ENCODE data around the gene CAMK4. TPM values are rescaled to one million over a fixed set of nuclear protein-coding genes. Genes with fewer than 3 reads are reported as not detected.

CAMK4 gene
- total RNA-seq, 4 donors from 2014 or later, result 0.75 to 5.6 (median 4.7) TPM

- Histone ChIP-seq H3K4me3 (no peak overlapping the region), H3K36me3 (no peaks in the 10 kb centered on the region), H3K9me3 (no peaks in the 10 kb centered on the region), H3K27me3 (no peaks in the 10 kb centered on the region), H3K4me1 (no peaks in the 10 kb centered on the region), H3K27ac (no peak overlapping the region)
- TF ChIP-seq POLR2AphosphoS5 (IDR thresholded peaks at IDR 0.05) (no peak), EP300 (IDR thresholded peaks at IDR 0.05; ENCODE audit: low read depth) (no peak), POLR2A (IDR thresholded peaks at IDR 0.05) (no peak)
- TF ChIP-seq, protein P1, sequence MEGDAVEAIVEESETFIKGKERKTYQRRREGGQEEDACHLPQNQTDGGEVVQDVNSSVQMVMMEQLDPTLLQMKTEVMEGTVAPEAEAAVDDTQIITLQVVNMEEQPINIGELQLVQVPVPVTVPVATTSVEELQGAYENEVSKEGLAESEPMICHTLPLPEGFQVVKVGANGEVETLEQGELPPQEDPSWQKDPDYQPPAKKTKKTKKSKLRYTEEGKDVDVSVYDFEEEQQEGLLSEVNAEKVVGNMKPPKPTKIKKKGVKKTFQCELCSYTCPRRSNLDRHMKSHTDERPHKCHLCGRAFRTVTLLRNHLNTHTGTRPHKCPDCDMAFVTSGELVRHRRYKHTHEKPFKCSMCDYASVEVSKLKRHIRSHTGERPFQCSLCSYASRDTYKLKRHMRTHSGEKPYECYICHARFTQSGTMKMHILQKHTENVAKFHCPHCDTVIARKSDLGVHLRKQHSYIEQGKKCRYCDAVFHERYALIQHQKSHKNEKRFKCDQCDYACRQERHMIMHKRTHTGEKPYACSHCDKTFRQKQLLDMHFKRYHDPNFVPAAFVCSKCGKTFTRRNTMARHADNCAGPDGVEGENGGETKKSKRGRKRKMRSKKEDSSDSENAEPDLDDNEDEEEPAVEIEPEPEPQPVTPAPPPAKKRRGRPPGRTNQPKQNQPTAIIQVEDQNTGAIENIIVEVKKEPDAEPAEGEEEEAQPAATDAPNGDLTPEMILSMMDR (IDR thresholded peaks at IDR 0.05), result no peak
- intact Hi-C loops (cut with DNase I; ENCODE audit: low total_unique reads) (no loop called here), in situ Hi-C loops (cut with MboI; ENCODE audit: low pct_ligation_motif_present in 1 of 4, low pct_unique_long_range_greater_than_20kb in 1 of 4, low sequenced_read_pairs in 3 of 4) (no loop called here)
- no peak for DNase-seq
- WGBS, 2 donors (ENCODE audit: low coverage in 1 of 2), result 56 to 58% methylated on average over 1 of the region's 1 CpG
These were observed 112.9 kb downstream of the CAMK4 start for GRCh38 chr5:111337133-111337532.

DNA sequence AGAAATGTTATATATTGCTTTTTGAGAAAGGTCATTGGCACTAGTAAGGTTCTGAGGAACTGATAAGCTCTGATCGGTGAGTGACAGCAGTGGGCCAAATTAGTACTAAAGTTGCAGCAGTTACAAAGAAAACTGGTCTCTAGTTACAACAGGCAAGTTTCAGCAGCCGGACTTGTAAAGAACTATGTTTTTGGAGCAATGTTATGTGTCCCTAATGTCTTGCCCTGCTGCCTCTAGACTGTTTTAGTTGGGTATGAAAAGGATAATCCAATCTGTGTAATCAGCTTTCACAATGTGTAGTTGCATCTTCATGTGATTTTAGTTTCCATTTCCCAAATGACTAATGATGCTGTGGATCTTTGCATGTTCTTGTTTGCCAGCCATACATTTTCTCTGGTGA is 113.5 kb downstream of the CAMK4 start:
- DNase-seq, result no peak
- Histone ChIP-seq H3K36me3 (no peaks in the 10 kb centered on the region), H3K4me1 (no peaks in the 10 kb centered on the region), H3K4me3 (no peak overlapping the region), H3K27me3 (no peaks in the 10 kb centered on the region), H3K9me3 (no peaks in the 10 kb centered on the region), H3K27ac (no peak overlapping the region)
- TF ChIP-seq POLR2A (IDR thresholded peaks at IDR 0.05), result no peak
- TF ChIP-seq, protein P1 (IDR thresholded peaks at IDR 0.05), result no peak
- TF ChIP-seq EP300 (IDR thresholded peaks at IDR 0.05; ENCODE audit: low read depth), result no peak
- TF ChIP-seq POLR2AphosphoS5 (IDR thresholded peaks at IDR 0.05), result no peak
- intact Hi-C loops (cut with DNase I; ENCODE audit: low total_unique reads) (no loop called here), in situ Hi-C loops (cut with MboI; ENCODE audit: low pct_ligation_motif_present in 1 of 4, low pct_unique_long_range_greater_than_20kb in 1 of 4, low sequenced_read_pairs in 3 of 4) (no loop called here)
- WGBS, 2 donors (ENCODE audit: low coverage in 1 of 2), result 23 to 27% methylated on average over 2 of the region's 2 CpGs

DNA sequence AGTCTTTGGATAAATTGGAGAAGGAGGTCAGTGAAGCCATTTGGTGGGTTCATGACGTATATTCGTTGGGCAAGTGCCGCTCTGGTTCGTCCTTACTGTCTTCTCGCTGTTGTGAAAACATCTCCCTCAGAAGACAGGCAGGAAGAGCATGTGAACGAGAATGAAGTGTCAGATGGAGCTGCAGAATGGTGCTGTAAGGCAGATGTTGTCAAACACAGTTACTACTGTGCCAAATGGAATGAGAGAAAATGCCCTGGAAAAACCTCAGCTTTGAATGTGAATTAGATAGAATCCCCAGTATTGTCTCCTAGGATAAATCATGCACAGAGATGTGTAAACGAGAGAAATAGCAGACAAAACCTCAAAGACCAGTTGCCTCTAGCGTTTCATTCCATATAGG is 121.5 kb downstream of the CAMK4 start:
- in situ Hi-C loops (cut with MboI; ENCODE audit: low pct_ligation_motif_present in 1 of 4, low pct_unique_long_range_greater_than_20kb in 1 of 4, low sequenced_read_pairs in 3 of 4) (no loop called here), intact Hi-C loops (cut with DNase I; ENCODE audit: low total_unique reads) (no loop called here)
- Histone ChIP-seq H3K9me3 (no peaks in the 10 kb centered on the region), H3K27ac (no peak overlapping the region), H3K36me3 (no peaks in the 10 kb centered on the region), H3K4me1 (no peaks in the 10 kb centered on the region), H3K4me3 (no peak overlapping the region), H3K27me3 (no peaks in the 10 kb centered on the region)
- 66 to 67% methylated on average over 8 of the region's 8 CpGs for WGBS, 2 donors (ENCODE audit: low coverage in 1 of 2)
- no peak for TF ChIP-seq POLR2A (IDR thresholded peaks at IDR 0.05)
- TF ChIP-seq POLR2AphosphoS5 (IDR thresholded peaks at IDR 0.05), result no peak
- TF ChIP-seq, protein P1 (IDR thresholded peaks at IDR 0.05), result no peak
- TF ChIP-seq EP300 (IDR thresholded peaks at IDR 0.05; ENCODE audit: low read depth), result no peak
- no peak for DNase-seq

DNA sequence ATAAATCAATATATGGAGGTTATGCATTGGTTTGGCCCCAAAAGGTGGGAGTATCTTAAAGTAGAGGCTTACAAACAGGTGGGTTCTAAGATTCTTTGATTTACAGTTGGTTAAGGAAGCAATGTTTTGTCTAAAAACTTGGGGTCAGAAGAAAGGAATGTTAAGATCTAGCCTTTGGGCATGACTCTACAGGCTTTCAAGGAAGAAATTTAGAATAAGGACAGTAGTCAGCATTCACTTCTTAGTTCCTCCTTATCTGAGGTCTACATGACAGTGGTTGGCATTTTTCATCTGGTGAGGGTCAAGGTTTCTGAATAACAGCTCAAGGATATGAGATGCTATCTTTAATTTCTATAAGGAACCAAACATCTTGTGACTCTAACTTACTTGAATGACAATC is 122.8 kb downstream of the CAMK4 start:
- no peaks in the 10 kb centered on the region for H3K36me3 ChIP-seq
- H3K4me3 ChIP-seq, result no peak overlapping the region
- no peaks in the 10 kb centered on the region for H3K27me3 ChIP-seq
- no peaks in the 10 kb centered on the region for H3K4me1 ChIP-seq
- no peak for TF ChIP-seq POLR2AphosphoS5 (IDR thresholded peaks at IDR 0.05)
- no peak for TF ChIP-seq POLR2A (IDR thresholded peaks at IDR 0.05)
- no peak for TF ChIP-seq EP300 (IDR thresholded peaks at IDR 0.05; ENCODE audit: low read depth)
- TF ChIP-seq, protein P1 (IDR thresholded peaks at IDR 0.05), result no peak
- no peak for DNase-seq
- intact Hi-C loops (cut with DNase I; ENCODE audit: low total_unique reads) (no loop called here), in situ Hi-C loops (cut with MboI; ENCODE audit: low pct_ligation_motif_present in 1 of 4, low pct_unique_long_range_greater_than_20kb in 1 of 4, low sequenced_read_pairs in 3 of 4) (no loop called here)
- H3K27ac ChIP-seq, result no peak overlapping the region
- no peaks in the 10 kb centered on the region for H3K9me3 ChIP-seq

Measured in transverse colon (tissue), 4 donors.